ENCODE measurements around the gene TUFT1. TPM values are rescaled to one million over a fixed set of nuclear protein-coding genes. Genes with fewer than 3 reads are reported as not detected.
A peak's percentile ranks its signal among the peaks of the same experiment; 100 is the strongest.
"Not testable (repeated sequence)": the region's sequence is repeated elsewhere in the genome, so short reads cannot be mapped to it uniquely, and the experiment has no call there.

TUFT1 gene
- total and polyA plus RNA-seq, 7 experiments from 2014 or later = 0.92 to 4.8 (median 3.1) TPM

DNA sequence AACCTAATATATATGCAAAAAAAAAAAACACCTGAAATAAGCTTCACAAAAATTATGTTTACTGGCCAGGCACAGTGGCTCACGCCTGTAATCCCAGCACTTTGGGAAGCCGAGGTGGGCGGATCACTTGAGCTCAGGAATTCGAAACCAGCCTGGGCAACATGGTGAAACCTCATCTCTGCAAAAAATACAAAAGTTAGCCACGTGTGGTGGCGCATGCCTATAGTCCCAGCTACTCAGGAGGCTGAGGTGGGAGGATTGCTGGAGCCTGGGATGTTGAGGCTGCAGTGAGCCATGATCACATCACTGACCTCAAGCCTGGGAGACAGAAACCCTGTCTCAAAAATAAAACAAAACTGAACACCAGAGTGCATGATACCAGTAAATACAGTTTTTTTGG is 78.9 kb downstream of the TUFT1 start:
- DNase-seq; H3K27me3 Mint-ChIP-seq; H3K27ac Mint-ChIP-seq; H3K4me3 ChIP-seq (ENCODE audit: low read length); intact Hi-C loops (cut with micrococcal nuclease); H3K4me3 Mint-ChIP-seq; H3K27me3 ChIP-seq (ENCODE audit: control insufficient read depth in 2 of 2, insufficient read depth in 2 of 2, low read length in 2 of 2); H3K36me3 ChIP-seq (ENCODE audit: control insufficient read depth in 2 of 3, insufficient read depth in 3 of 3, low read length in 3 of 3); H3K36me3 Mint-ChIP-seq; H3K9me3 ChIP-seq (ENCODE audit: control insufficient read depth in 2 of 3, low read length in 3 of 3); H3K27ac ChIP-seq (ENCODE audit: low read depth, low read length); H3K9me3 Mint-ChIP-seq; ATAC-seq; H3K4me1 ChIP-seq (ENCODE audit: control insufficient read depth in 2 of 2, insufficient read depth in 2 of 2, low read length in 2 of 2); POLR2A ChIA-PET: not testable (repeated sequence)
- H3K4me1 Mint-ChIP-seq = peaks cover 40 to 68% (median 59%) of the 10 kb centered on the region in 7 donors
- CTCF ChIA-PET = interaction anchor here (0.7 kb wide), 1 partner anchor 36 kb away, joined by 5 read pairs; no protein-coding TSS in a partner anchor

- Histone ChIP-seq H3K4me1 (ENCODE audit: control insufficient read depth in 2 of 2, insufficient read depth in 2 of 2, low read length in 2 of 2) (peaks cover 0 to 5% of the 10 kb centered on the region in 2 donors), H3K36me3 (ENCODE audit: control insufficient read depth in 2 of 3, insufficient read depth in 3 of 3, low read length in 3 of 3) (no peaks in the 10 kb centered on the region), H3K4me3 (ENCODE audit: low read length) (no peak overlapping the region), H3K9me3 (ENCODE audit: control insufficient read depth in 2 of 3, low read length in 3 of 3) (no peaks in the 10 kb centered on the region), H3K27me3 (ENCODE audit: control insufficient read depth in 2 of 2, insufficient read depth in 2 of 2, low read length in 2 of 2) (no peaks in the 10 kb centered on the region), H3K27ac (ENCODE audit: low read depth, low read length) (no peak overlapping the region)
- no peaks in the 10 kb centered on the region for H3K9me3 Mint-ChIP-seq
- peaks cover 36 to 64% (median 54%) of the 10 kb centered on the region in 7 donors for H3K4me1 Mint-ChIP-seq
- ChIA-PET CTCF (interaction anchor here (0.7 kb wide), 1 partner anchor 35 kb away, joined by 5 read pairs; no protein-coding TSS in a partner anchor), POLR2A (no interaction called here)
- H3K4me3 Mint-ChIP-seq = no peak overlapping the region
- H3K36me3 Mint-ChIP-seq = peaks cover 0 to 6% (median 0%) of the 10 kb centered on the region in 5 donors
- ATAC-seq (peak; percentile 31), DNase-seq (no peak)
- H3K27ac Mint-ChIP-seq = peak overlapping the region in 7 of 9 donors; percentile 2 to 49 (median 5)
- H3K27me3 Mint-ChIP-seq = no peaks in the 10 kb centered on the region
- intact Hi-C loops (cut with micrococcal nuclease) = no loop called here
Measured at GRCh38 chr1:151619489-151620093, 79.5 kb downstream of the TUFT1 start.

DNA sequence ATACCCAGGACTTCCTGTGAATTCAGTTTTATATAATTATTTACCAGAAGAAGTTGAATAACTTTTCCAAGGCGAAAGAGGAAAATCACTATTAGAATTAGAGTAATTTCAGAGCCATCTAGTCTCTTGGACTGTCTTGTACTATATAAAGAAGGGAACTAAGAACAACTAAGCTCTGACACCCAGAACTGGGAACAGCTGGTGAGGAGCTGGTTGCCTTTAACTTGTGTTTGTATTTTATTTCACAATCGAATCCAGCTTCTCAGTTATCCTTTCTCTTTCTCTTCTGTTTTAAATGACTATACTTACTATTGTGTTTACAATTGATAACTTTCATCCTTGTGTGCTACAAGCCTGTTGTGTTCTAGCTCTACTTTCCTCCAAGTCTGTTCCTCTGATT is 80.2 kb downstream of the TUFT1 start:
- H3K9me3 Mint-ChIP-seq = no peaks in the 10 kb centered on the region
- ATAC-seq (peak; percentile 22), DNase-seq (no peak)
- Histone ChIP-seq H3K9me3 (ENCODE audit: control insufficient read depth in 2 of 3, low read length in 3 of 3) (no peaks in the 10 kb centered on the region), H3K36me3 (ENCODE audit: control insufficient read depth in 2 of 3, insufficient read depth in 3 of 3, low read length in 3 of 3) (no peaks in the 10 kb centered on the region), H3K4me3 (ENCODE audit: low read length) (no peak overlapping the region), H3K27ac (ENCODE audit: low read depth, low read length) (no peak overlapping the region), H3K4me1 (ENCODE audit: control insufficient read depth in 2 of 2, insufficient read depth in 2 of 2, low read length in 2 of 2) (peaks cover 0 to 5% of the 10 kb centered on the region in 2 donors), H3K27me3 (ENCODE audit: control insufficient read depth in 2 of 2, insufficient read depth in 2 of 2, low read length in 2 of 2) (no peaks in the 10 kb centered on the region)
- H3K27ac Mint-ChIP-seq = peak overlapping the region in 5 of 9 donors; percentile 19 to 87 (median 49)
- peaks cover 33 to 59% (median 48%) of the 10 kb centered on the region in 7 donors for H3K4me1 Mint-ChIP-seq
- no peaks in the 10 kb centered on the region for H3K27me3 Mint-ChIP-seq
- no peak overlapping the region for H3K4me3 Mint-ChIP-seq
- POLR2A ChIA-PET = no interaction called here
- intact Hi-C loops (cut with micrococcal nuclease) = no loop called here
- CTCF ChIA-PET = interaction anchor here (0.6 to 0.7 kb wide), 2 partner anchors 1141 to 1222 kb away, joined by 3 to 4 read pairs; no protein-coding TSS in a partner anchor
- H3K36me3 Mint-ChIP-seq = peaks cover 0 to 6% (median 0%) of the 10 kb centered on the region in 5 donors

DNA sequence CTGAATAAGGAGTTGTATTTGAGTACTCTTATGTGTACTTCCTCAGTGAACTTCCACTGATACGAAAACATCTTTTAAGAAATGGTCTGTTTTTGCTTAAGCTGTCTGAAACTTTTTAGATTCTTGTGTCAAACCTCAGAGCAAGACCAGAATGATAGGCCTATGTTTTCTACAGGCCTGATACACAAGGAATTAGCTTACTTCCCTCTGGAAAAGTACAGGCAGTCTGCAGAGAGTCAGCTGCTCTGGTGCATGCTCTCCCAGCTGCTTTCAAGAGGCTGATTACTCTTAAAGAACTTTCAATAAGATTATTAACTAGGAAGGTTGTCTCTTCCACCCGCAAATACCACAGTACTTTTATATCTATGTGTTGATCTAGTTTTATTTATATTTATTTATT is 81.2 kb downstream of the TUFT1 start:
- intact Hi-C loops (cut with micrococcal nuclease) = no loop called here
- H3K9me3 Mint-ChIP-seq = no peaks in the 10 kb centered on the region
- H3K36me3 Mint-ChIP-seq = peaks cover 0 to 4% (median 0%) of the 10 kb centered on the region in 5 donors
- no peak overlapping the region for H3K27ac ChIP-seq (ENCODE audit: low read depth, low read length)
- no peaks in the 10 kb centered on the region for H3K4me1 ChIP-seq (ENCODE audit: control insufficient read depth in 2 of 2, insufficient read depth in 2 of 2, low read length in 2 of 2)
- ChIA-PET POLR2A (no interaction called here), CTCF (no interaction called here)
- H3K27ac Mint-ChIP-seq = peak overlapping the region in 4 of 9 donors; percentile 19 to 74 (median 50)
- H3K4me1 Mint-ChIP-seq = peaks cover 22 to 48% (median 37%) of the 10 kb centered on the region in 7 donors
- ATAC-seq = no peak
- no peaks in the 10 kb centered on the region for H3K9me3 ChIP-seq (ENCODE audit: control insufficient read depth in 2 of 3, low read length in 3 of 3)
- no peak overlapping the region for H3K4me3 ChIP-seq (ENCODE audit: low read length)
- H3K27me3 ChIP-seq (ENCODE audit: control insufficient read depth in 2 of 2, insufficient read depth in 2 of 2, low read length in 2 of 2) = no peaks in the 10 kb centered on the region
- H3K36me3 ChIP-seq (ENCODE audit: control insufficient read depth in 2 of 3, insufficient read depth in 3 of 3, low read length in 3 of 3) = no peaks in the 10 kb centered on the region
- no peak for DNase-seq
- no peak overlapping the region for H3K4me3 Mint-ChIP-seq
- no peaks in the 10 kb centered on the region for H3K27me3 Mint-ChIP-seq

DNA sequence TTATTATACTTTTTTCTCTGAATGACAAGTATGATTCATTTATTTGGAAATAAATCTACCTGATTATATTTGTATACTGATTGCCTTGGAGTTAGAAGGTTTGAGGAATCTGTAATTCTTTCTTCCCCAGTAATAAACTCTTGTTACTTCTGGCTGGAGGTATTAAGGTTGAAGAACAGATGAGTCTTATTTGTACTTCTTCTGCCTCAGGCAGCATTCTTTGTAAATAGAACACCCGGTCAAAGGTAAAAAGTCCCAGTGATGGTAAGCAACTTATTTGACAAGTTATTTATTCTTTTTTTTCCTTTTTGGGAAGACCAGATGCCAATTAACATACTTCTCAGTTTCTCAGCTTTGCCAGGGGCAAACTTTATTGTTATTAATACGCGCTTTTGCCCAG is 84.7 kb downstream of the TUFT1 start:
- no peak for DNase-seq
- POLR2A ChIA-PET = no interaction called here
- CTCF ChIA-PET = interaction anchor here (0.6 to 1.3 kb wide), 2 partner anchors 9 to 92 kb away, joined by 3 read pairs; no protein-coding TSS in a partner anchor

GRCh38 chr1:151626740-151627334 is 86.7 kb downstream of the TUFT1 start:
- CTCF ChIA-PET = no interaction called here
- H3K27ac Mint-ChIP-seq = no peak overlapping the region

More for the DNA sequence above, 84.7 kb downstream of the TUFT1 start:
- Mint-ChIP-seq H3K27ac (no peak overlapping the region), H3K4me1 (peaks cover 2 to 36% (median 24%) of the 10 kb centered on the region in 7 donors), H3K36me3 (peaks cover 0 to 12% (median 8%) of the 10 kb centered on the region in 5 donors), H3K27me3 (no peaks in the 10 kb centered on the region), H3K9me3 (peaks cover 0 to 2% (median 0%) of the 10 kb centered on the region in 11 donors), H3K4me3 (no peak overlapping the region)
- ATAC-seq = no peak
- Histone ChIP-seq H3K4me3 (ENCODE audit: low read length) (no peak overlapping the region), H3K27ac (ENCODE audit: low read depth, low read length) (no peak overlapping the region), H3K9me3 (ENCODE audit: control insufficient read depth in 2 of 3, low read length in 3 of 3) (no peaks in the 10 kb centered on the region), H3K36me3 (ENCODE audit: control insufficient read depth in 2 of 3, insufficient read depth in 3 of 3, low read length in 3 of 3) (no peaks in the 10 kb centered on the region), H3K27me3 (ENCODE audit: control insufficient read depth in 2 of 2, insufficient read depth in 2 of 2, low read length in 2 of 2) (no peaks in the 10 kb centered on the region), H3K4me1 (ENCODE audit: control insufficient read depth in 2 of 2, insufficient read depth in 2 of 2, low read length in 2 of 2) (no peaks in the 10 kb centered on the region)
- intact Hi-C loops (cut with micrococcal nuclease) = no loop called here

More at GRCh38 chr1:151626740-151627334, 86.7 kb downstream of the TUFT1 start:
- H3K9me3 ChIP-seq (ENCODE audit: control insufficient read depth in 2 of 3, low read length in 3 of 3) = no peaks in the 10 kb centered on the region
- no peak overlapping the region for H3K4me3 ChIP-seq (ENCODE audit: low read length)
- H3K4me1 Mint-ChIP-seq = peaks cover 0 to 22% (median 11%) of the 10 kb centered on the region in 7 donors
- H3K36me3 Mint-ChIP-seq = peaks cover 0 to 15% (median 8%) of the 10 kb centered on the region in 5 donors
- peaks cover 0 to 2% (median 0%) of the 10 kb centered on the region in 11 donors for H3K9me3 Mint-ChIP-seq
- intact Hi-C loops (cut with micrococcal nuclease) = no loop called here
- H3K27me3 ChIP-seq (ENCODE audit: control insufficient read depth in 2 of 2, insufficient read depth in 2 of 2, low read length in 2 of 2) = no peaks in the 10 kb centered on the region
- H3K27me3 Mint-ChIP-seq = no peaks in the 10 kb centered on the region
- no peaks in the 10 kb centered on the region for H3K36me3 ChIP-seq (ENCODE audit: control insufficient read depth in 2 of 3, insufficient read depth in 3 of 3, low read length in 3 of 3)
- POLR2A ChIA-PET = no interaction called here
- no peaks in the 10 kb centered on the region for H3K4me1 ChIP-seq (ENCODE audit: control insufficient read depth in 2 of 2, insufficient read depth in 2 of 2, low read length in 2 of 2)
- no peak overlapping the region for H3K27ac ChIP-seq (ENCODE audit: low read depth, low read length)
- no peak for DNase-seq
- H3K4me3 Mint-ChIP-seq = no peak overlapping the region
- ATAC-seq = no peak

Measured in naive thymus-derived CD4-positive, alpha-beta T cell (primary cell).